B cell (primary cell): Measurements from ENCODE around the gene MAP3K4. TPM values are rescaled to one million over a fixed set of nuclear protein-coding genes. Genes with fewer than 3 reads are reported as not detected.

ENCODE experiments used
- ATAC-seq: fragments of 200-7000 bp; cut with Tn5 transposase; one replicate; pipeline ENCODE4 v1.10.0; 2021; ENCODE audit warnings: low read depth, mild to moderate bottlenecking, moderate number of reproducible peaks, moderate library complexity
- CTCF ChIA-PET: fragments of 350-600 bp; sonication (Branson Sonifier 250); formaldehyde crosslinking; loops from one replicate; lab custom pipeline; 2021; ENCODE audit warnings: antibody characterized with exemption, inconsistent platforms; lab: Charles Lee
- POLR2A ChIA-PET: fragments of 350-600 bp; sonication (Branson Sonifier 250); formaldehyde crosslinking; loops from one replicate; lab custom pipeline; 2021; ENCODE audit warnings: antibody characterized with exemption; lab: Charles Lee
- DNase-seq: peaks from one replicate; pipeline ENCODE4 v3.0.0; 2013
- H2AFZ ChIP-seq: 2 replicates; pipeline ENCODE4 v1.6.1; 2012; ENCODE audit warnings: mild to moderate bottlenecking, low read depth, low read length; ENCODE audit not compliant: insufficient read depth, poor library complexity, severe bottlenecking
- H3K27ac ChIP-seq, 2 donors: 1 replicate in 1 of 2; 2 replicates in 1 of 2; pipeline ENCODE4 v1.5.1; 2012 to 2013; ENCODE audit warnings: low read length in 2 of 2, mild to moderate bottlenecking in 2 of 2, moderate library complexity in 1 of 2
- H3K27me3 ChIP-seq, 4 experiments: fragments of 200-600 bp in 1 of 4; sonication (generic) in 1 of 4; replicated peaks in 1 of 4; 1 replicate in 2 of 4; 2 replicates in 2 of 4; pipeline versions ENCODE4 v1.6.1 to v1.7.0; 2013 to 2016; ENCODE audit warnings: low read length in 3 of 4, mild to moderate bottlenecking in 2 of 4, mixed read lengths in 1 of 4, moderate library complexity in 1 of 4; ENCODE audit not compliant: insufficient read depth in 4 of 4, control insufficient read depth in 3 of 4; ENCODE audit errors: control extremely low read depth in 1 of 4
- H3K36me3 ChIP-seq, 2 experiments: replicated peaks in 1 of 2; 1 replicate in 1 of 2; 2 replicates in 1 of 2; pipeline versions ENCODE4 v1.6.1 to v1.7.1; 2013; ENCODE audit warnings: low read length in 1 of 2; ENCODE audit not compliant: insufficient read depth in 2 of 2, control insufficient read depth in 1 of 2; ENCODE audit errors: control extremely low read depth in 1 of 2, extremely low read depth in 1 of 2
- H3K4me1 ChIP-seq, 2 donors: fragments of 200-600 bp in 1 of 2; sonication (generic) in 1 of 2; 1 replicate in 1 of 2; 2 replicates in 1 of 2; pipeline versions ENCODE4 v1.5.1 to v1.6.1; 2013 to 2017; ENCODE audit warnings: low read length in 2 of 2; ENCODE audit not compliant: control insufficient read depth in 2 of 2, insufficient read depth in 2 of 2
- H3K4me2 ChIP-seq: replicated peaks from 2 replicates; pipeline ENCODE3; 2012; ENCODE audit warnings: mild to moderate bottlenecking, low read depth, low read length; ENCODE audit not compliant: poor library complexity, severe bottlenecking
- H3K4me3 ChIP-seq, 5 experiments: fragments of 200-600 bp in 1 of 5; sonication (generic) in 1 of 5; 1 replicate in 3 of 5; 2 replicates in 2 of 5; pipeline versions ENCODE4 v1.5.1 to v1.7.0; 2011 to 2016; ENCODE audit warnings: low read length in 4 of 5, mild to moderate bottlenecking in 4 of 5, low read depth in 2 of 5, control low read depth in 1 of 5, moderate library complexity in 1 of 5; ENCODE audit not compliant: insufficient read depth in 1 of 5; ENCODE audit errors: control extremely low read depth in 1 of 5, extremely low read depth in 1 of 5
- H3K79me2 ChIP-seq: fragments of 200-600 bp; sonication (generic); one replicate; pipeline ENCODE4 v1.6.0; 2016; ENCODE audit warnings: low read length; ENCODE audit not compliant: control insufficient read depth, insufficient read depth
- H3K9ac ChIP-seq: fragments of 200-600 bp; sonication (generic); 2 replicates; pipeline ENCODE4 v1.6.1; 2017; ENCODE audit warnings: mild to moderate bottlenecking, low read length, moderate library complexity
- H3K9me3 ChIP-seq, 3 donors: one replicate each; pipeline versions ENCODE4 v1.6.1 to v1.7.1; 2013; ENCODE audit warnings: low read length in 2 of 3; ENCODE audit not compliant: control insufficient read depth in 2 of 3, insufficient read depth in 1 of 3; ENCODE audit errors: control extremely low read depth in 1 of 3
- H4K20me1 ChIP-seq: 2 replicates; pipeline ENCODE4 v1.6.0; 2012; ENCODE audit warnings: mild to moderate bottlenecking, low read length; ENCODE audit not compliant: insufficient read depth, control insufficient read depth, poor library complexity, severe bottlenecking
- H3K27ac Mint-ChIP-seq: one replicate; pipeline ENCODE4 v1.8.0; 2021; ENCODE audit warnings: mixed read lengths
- H3K27me3 Mint-ChIP-seq: one replicate; pipeline ENCODE4 v1.8.0; 2021; ENCODE audit warnings: mixed read lengths
- H3K4me1 Mint-ChIP-seq: one replicate; pipeline ENCODE4 v1.8.0; 2021; ENCODE audit warnings: mixed read lengths
- H3K4me3 Mint-ChIP-seq: one replicate; pipeline ENCODE4 v1.8.0; 2021; ENCODE audit warnings: mixed read lengths
- H3K9me3 Mint-ChIP-seq: one replicate; pipeline ENCODE4 v1.8.0; 2022; ENCODE audit warnings: mixed read lengths; ENCODE audit not compliant: insufficient read depth
- EZH2 ChIP-seq: IDR thresholded peaks from 2 replicates; pipeline ENCODE4 v1.6.1; 2012; ENCODE audit warnings: borderline replicate concordance, low read depth, mild to moderate bottlenecking, moderate library complexity, low read length; ENCODE audit not compliant: insufficient read depth, poor library complexity, severe bottlenecking
- WGBS: methylation state at CpG from one replicate; pipeline ENCODE4 v1.1.5; 2013; ENCODE audit warnings: missing lambda C conversion rate; ENCODE audit not compliant: insufficient coverage; 5-methylcytosine and 5-hydroxymethylcytosine counted together
- intact Hi-C: fragments of 100-400 bp; cut with micrococcal nuclease; formaldehyde crosslinking; loops from one replicate; pipeline ENCODE4 v1.10.0; 2022
- polyA plus RNA-seq: library from polyadenylated mRNA; depleted of rRNA; stranded (reverse); fragments of >200 nt; gene quantifications from 2 replicates; pipeline ENCODE4 v1.2.3, GENCODE V29; 2012
- total RNA-seq, 2 donors: library from RNA; stranded (reverse); fragments of 120-200 nt in 1 of 2; gene quantifications; 1 replicate in 1 of 2; 2 replicates in 1 of 2; pipeline versions ENCODE4 v1.2.3 to v1.2.4, GENCODE V29; 2013 to 2022
- TF ChIP-seq, protein P1 (sequence below): fragments of 200-600 bp; IDR thresholded peaks from one replicate; pipeline ENCODE4 v1.8.0; 2022; ENCODE audit warnings: antibody characterized with exemption, mild to moderate bottlenecking

The MAP3K4 gene
- total and polyA plus RNA-seq, 2 donors (not counting 1 experiment from before 2014, with no cell fraction given), result 24.4 to 105 TPM

DNA sequence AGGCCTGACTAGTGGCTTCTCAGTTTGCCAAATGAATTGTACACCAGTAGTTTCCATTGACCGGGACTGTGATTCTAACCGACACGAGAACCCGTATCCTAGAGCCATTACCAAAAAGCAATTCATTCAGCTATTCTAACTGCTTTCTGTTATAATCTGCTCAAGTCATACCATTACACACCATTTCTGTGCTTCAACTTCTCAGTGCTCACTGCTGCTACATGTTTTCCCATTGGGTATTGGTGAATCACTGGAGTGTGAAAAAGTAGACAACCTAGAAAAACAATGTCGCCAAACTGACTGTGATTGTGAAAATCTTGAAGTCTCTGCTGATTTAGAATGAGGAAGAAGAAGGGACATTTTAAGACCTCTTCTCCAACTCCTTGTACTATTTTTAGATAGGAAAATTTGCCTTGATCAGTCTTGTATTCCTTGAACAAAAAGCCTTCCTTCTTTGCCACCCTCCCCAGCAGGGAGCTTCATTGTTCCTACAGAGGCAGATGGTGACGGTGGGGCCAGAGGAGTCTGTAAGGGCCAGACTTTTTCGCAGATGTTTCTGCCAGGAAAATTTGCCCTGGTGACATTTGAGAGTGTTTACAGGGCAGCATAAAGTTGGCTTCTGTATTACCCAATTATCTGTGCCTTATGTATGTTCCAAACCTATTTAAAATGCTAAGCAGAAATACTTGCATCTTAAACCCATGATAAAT, 31.7 kb upstream of the MAP3K4 start:
- intact Hi-C loops, result no loop called here
- H3K36me3 ChIP-seq, result no peaks in the 10 kb centered on the region

DNA sequence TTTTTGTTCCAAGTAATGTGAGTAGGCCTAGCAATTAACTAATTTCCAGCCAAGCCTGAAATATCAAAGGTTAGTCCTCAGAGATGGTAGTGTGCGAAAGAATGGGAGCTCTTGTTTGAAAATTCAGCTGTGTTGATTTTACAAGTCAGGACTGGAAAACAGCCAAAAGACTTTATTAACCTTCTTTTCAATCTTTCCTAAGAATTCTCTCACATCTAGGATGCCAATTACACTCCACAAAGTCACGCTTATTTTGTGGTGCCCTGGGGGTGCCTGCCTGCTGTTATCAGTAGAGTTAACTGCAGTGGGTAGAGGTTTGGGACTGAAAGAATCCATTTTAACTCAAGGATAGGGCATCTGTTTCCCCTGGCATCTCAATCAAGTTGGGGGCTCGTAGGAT, 30.7 kb upstream of the MAP3K4 start:
- Histone ChIP-seq H3K9me3 (peaks cover 0 to 3% (median 0%) of the 10 kb centered on the region in 3 donors), H3K79me2 (no peaks in the 10 kb centered on the region), H3K27ac (no peak overlapping the region), H3K4me3 (no peak overlapping the region), H2AFZ (no peak overlapping the region), H3K9ac (no peak overlapping the region), H3K27me3 (no peaks in the 10 kb centered on the region), H3K4me1 (no peaks in the 10 kb centered on the region), H4K20me1 (no peaks in the 10 kb centered on the region), H3K36me3 (no peaks in the 10 kb centered on the region), H3K4me2 (no peak overlapping the region)
- TF ChIP-seq EZH2, result no peak
- TF ChIP-seq, protein P1, sequence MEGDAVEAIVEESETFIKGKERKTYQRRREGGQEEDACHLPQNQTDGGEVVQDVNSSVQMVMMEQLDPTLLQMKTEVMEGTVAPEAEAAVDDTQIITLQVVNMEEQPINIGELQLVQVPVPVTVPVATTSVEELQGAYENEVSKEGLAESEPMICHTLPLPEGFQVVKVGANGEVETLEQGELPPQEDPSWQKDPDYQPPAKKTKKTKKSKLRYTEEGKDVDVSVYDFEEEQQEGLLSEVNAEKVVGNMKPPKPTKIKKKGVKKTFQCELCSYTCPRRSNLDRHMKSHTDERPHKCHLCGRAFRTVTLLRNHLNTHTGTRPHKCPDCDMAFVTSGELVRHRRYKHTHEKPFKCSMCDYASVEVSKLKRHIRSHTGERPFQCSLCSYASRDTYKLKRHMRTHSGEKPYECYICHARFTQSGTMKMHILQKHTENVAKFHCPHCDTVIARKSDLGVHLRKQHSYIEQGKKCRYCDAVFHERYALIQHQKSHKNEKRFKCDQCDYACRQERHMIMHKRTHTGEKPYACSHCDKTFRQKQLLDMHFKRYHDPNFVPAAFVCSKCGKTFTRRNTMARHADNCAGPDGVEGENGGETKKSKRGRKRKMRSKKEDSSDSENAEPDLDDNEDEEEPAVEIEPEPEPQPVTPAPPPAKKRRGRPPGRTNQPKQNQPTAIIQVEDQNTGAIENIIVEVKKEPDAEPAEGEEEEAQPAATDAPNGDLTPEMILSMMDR, result no peak
- Mint-ChIP-seq H3K27me3 (peaks cover 11% of the 10 kb centered on the region), H3K4me3 (no peak overlapping the region), H3K4me1 (no peaks in the 10 kb centered on the region), H3K9me3 (no peaks in the 10 kb centered on the region), H3K27ac (no peak overlapping the region)
- ChIA-PET POLR2A (no interaction called here), CTCF (no interaction called here)
- 46% methylated on average over 1 of the region's 3 CpGs for whole genome bisulfite sequencing
- DNase-seq, result no peak
- ATAC-seq, result no peak
- intact Hi-C loops, result no loop called here

More for the DNA sequence above, 31.7 kb upstream of the MAP3K4 start:
- Mint-ChIP-seq H3K27me3 (peaks cover 12% of the 10 kb centered on the region), H3K4me3 (no peak overlapping the region), H3K27ac (no peak overlapping the region), H3K9me3 (no peaks in the 10 kb centered on the region), H3K4me1 (no peaks in the 10 kb centered on the region)
- Histone ChIP-seq H3K27ac (no peak overlapping the region), H3K9ac (no peak overlapping the region), H3K4me1 (no peaks in the 10 kb centered on the region), H3K79me2 (no peaks in the 10 kb centered on the region), H4K20me1 (no peaks in the 10 kb centered on the region), H3K27me3 (peaks cover 0 to 4% (median 0%) of the 10 kb centered on the region in 4 experiments), H3K4me3 (no peak overlapping the region), H3K4me2 (no peak overlapping the region), H3K9me3 (no peaks in the 10 kb centered on the region), H2AFZ (no peak overlapping the region)
- CTCF ChIA-PET, result no interaction called here
- POLR2A ChIA-PET, result no interaction called here
- DNase-seq (no peak), ATAC-seq (no peak)
- TF ChIP-seq EZH2, result no peak
- TF ChIP-seq, protein P1, result no peak
- 96% methylated on average over 4 of the region's 7 CpGs for WGBS
